ENCODE results near the gene KRTAP10-9. TPM values are rescaled to one million over a fixed set of nuclear protein-coding genes. Genes with fewer than 3 reads are reported as not detected.

The KRTAP10-9 gene
- total RNA-seq, 4 donors from 2014 or later = not detected

- peaks cover 0 to 10% (median 0%) of the 10 kb centered on the region in 4 donors for H3K9me3 ChIP-seq
- H3K4me3 ChIP-seq = no peak overlapping the region
- no peaks in the 10 kb centered on the region for H3K27me3 ChIP-seq
- no peaks in the 10 kb centered on the region for H3K4me1 ChIP-seq
- H3K27ac ChIP-seq = no peak overlapping the region
- DNase-seq = peak in 2 of 3 donors; percentile 36 to 40
- no peaks in the 10 kb centered on the region for H3K36me3 ChIP-seq
- TF ChIP-seq POLR2A (IDR thresholded peaks at IDR 0.05) = no peak
- TF ChIP-seq CTCF (IDR thresholded peaks at IDR 0.05) = no peak
These were observed 10.8 kb upstream of the KRTAP10-9 start for GRCh38 chr21:44615911-44616590.

- H3K27ac ChIP-seq = no peak overlapping the region
- no peak for DNase-seq
- H3K4me3 ChIP-seq = no peak overlapping the region
- no peaks in the 10 kb centered on the region for H3K4me1 ChIP-seq
- H3K27me3 ChIP-seq = no peaks in the 10 kb centered on the region
- TF ChIP-seq POLR2A (IDR thresholded peaks at IDR 0.05) (no peak), CTCF (IDR thresholded peaks at IDR 0.05) (no peak)
- H3K9me3 ChIP-seq = peaks cover 0 to 7% (median 0%) of the 10 kb centered on the region in 4 donors
- H3K36me3 ChIP-seq = no peaks in the 10 kb centered on the region
These were observed 10.3 kb upstream of the KRTAP10-9 start for GRCh38 chr21:44616591-44616926.

GRCh38 chr21:44617071-44617501, 9.8 kb upstream of the KRTAP10-9 start:
- no peak for DNase-seq
- no peaks in the 10 kb centered on the region for H3K4me1 ChIP-seq
- H3K9me3 ChIP-seq = peaks cover 0 to 3% (median 0%) of the 10 kb centered on the region in 4 donors
- H3K27ac ChIP-seq = no peak overlapping the region
- H3K27me3 ChIP-seq = no peaks in the 10 kb centered on the region
- no peaks in the 10 kb centered on the region for H3K36me3 ChIP-seq
- H3K4me3 ChIP-seq = no peak overlapping the region
- TF ChIP-seq POLR2A (IDR thresholded peaks at IDR 0.05) (no peak), CTCF (IDR thresholded peaks at IDR 0.05) (no peak)

- no peaks in the 10 kb centered on the region for H3K36me3 ChIP-seq
- peak in 2 of 3 donors; percentile 45 to 56 for DNase-seq
These were observed 8.4 kb upstream of the KRTAP10-9 start for GRCh38 chr21:44618504-44618903.

GRCh38 chr21:44618909-44619308, 8.0 kb upstream of the KRTAP10-9 start:
- Histone ChIP-seq H3K4me1 (no peaks in the 10 kb centered on the region), H3K4me3 (no peak overlapping the region), H3K27ac (peak overlapping the region; percentile 5 to 65 (median 44)), H3K9me3 (peaks cover 0 to 8% (median 2%) of the 10 kb centered on the region in 4 donors), H3K36me3 (no peaks in the 10 kb centered on the region), H3K27me3 (no peaks in the 10 kb centered on the region)
- TF ChIP-seq POLR2A (IDR thresholded peaks at IDR 0.05) (no peak), CTCF (IDR thresholded peaks at IDR 0.05) (no peak)
- peak in 2 of 3 donors; percentile 52 to 71 for DNase-seq

More at GRCh38 chr21:44618504-44618903, 8.4 kb upstream of the KRTAP10-9 start:
- no peaks in the 10 kb centered on the region for H3K27me3 ChIP-seq
- peak overlapping the region; percentile 5 to 65 (median 44) for H3K27ac ChIP-seq
- H3K4me3 ChIP-seq = no peak overlapping the region
- TF ChIP-seq POLR2A (IDR thresholded peaks at IDR 0.05) (no peak), CTCF (IDR thresholded peaks at IDR 0.05) (peak in 3 of 6 experiments; percentile 22 to 41 (median 31))
- peaks cover 0 to 5% (median 2%) of the 10 kb centered on the region in 4 donors for H3K9me3 ChIP-seq
- no peaks in the 10 kb centered on the region for H3K4me1 ChIP-seq

Data from Peyer's patch (tissue), 4 donors.